ENCODE data around the gene LOC128125822.

LOC128125822 gene

DNA sequence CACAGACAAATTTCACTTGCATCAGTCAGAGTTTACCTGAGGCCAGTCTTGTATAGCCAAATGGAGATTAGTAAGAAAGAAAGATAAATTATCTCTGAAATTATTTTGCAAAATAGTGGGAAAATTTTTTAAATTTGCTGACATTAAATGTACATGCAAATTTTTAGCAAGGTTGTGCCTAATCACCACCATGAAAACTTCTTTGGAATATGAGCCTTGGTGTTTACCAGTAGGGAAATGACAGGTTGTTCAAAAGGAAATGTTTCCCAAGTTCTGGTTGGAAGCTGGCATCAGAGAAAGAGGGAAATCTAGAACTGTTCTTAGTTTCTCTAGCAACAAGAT is 34.4 kb upstream of the LOC128125822 start:
- ATAC-seq (no peak), DNase-seq (no peak)
- no peak overlapping the region for H3K27ac Mint-ChIP-seq
- H3K36me3 Mint-ChIP-seq = peaks cover 0 to 6% (median 0%) of the 10 kb centered on the region in 3 donors
- no peaks in the 10 kb centered on the region for H3K4me1 Mint-ChIP-seq
- POLR2A ChIA-PET = no interaction called here
- H3K9me3 Mint-ChIP-seq = peaks cover 0 to 13% (median 0%) of the 10 kb centered on the region in 9 donors
- peaks cover 9 to 18% (median 16%) of the 10 kb centered on the region in 5 donors for H3K27me3 Mint-ChIP-seq
- no peak overlapping the region for H3K4me3 Mint-ChIP-seq

DNA sequence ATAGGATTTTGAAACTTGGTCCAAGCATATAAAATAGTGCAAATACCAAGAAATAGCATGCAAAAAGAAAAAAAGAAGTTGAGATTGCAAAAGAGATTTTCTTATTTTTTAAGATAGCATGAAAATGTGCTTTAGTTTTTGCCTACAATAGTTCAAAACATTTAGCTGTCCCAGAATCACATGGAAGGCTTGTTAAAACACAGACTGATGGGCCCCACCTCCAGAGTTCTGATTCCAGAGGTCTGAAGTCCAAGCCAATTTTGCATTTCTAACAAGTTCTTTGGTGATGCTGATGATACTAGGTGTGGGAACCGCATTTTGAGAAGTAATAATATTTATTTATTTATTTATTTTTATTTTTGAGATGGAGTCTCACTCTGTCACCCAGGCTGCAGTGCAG is 33.7 kb upstream of the LOC128125822 start:
- Mint-ChIP-seq H3K9me3 (peaks cover 0 to 15% (median 0%) of the 10 kb centered on the region in 9 donors), H3K36me3 (peaks cover 0 to 6% (median 0%) of the 10 kb centered on the region in 3 donors), H3K4me3 (no peak overlapping the region), H3K27me3 (peaks cover 9 to 20% (median 18%) of the 10 kb centered on the region in 5 donors), H3K27ac (no peak overlapping the region), H3K4me1 (no peaks in the 10 kb centered on the region)
- DNase-seq = no peak
- ATAC-seq = no peak
- POLR2A ChIA-PET = no interaction called here

DNA sequence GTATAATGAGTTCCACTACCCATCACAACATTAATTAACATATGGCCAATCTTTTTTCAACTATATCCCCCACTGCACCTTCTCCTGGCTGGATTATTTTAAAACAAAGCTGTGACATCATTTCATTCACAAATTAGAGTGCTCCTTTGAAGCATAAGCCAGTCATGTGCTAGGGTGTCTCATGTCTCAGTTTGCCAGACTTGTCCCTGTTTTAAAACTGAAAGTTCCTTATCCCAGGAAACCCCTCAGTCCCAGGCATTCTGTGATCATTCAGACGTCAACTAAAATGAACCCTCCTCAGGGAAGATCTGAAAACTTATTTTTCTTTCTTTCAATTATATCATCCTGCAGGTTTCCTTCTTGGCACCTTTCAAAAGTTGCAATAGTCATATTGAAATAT is 29.3 kb upstream of the LOC128125822 start:
- Mint-ChIP-seq H3K36me3 (peaks cover 0 to 6% (median 0%) of the 10 kb centered on the region in 3 donors), H3K27ac (no peak overlapping the region), H3K9me3 (peaks cover 0 to 15% (median 0%) of the 10 kb centered on the region in 9 donors), H3K27me3 (peaks cover 7 to 31% (median 26%) of the 10 kb centered on the region in 5 donors), H3K4me3 (no peak overlapping the region), H3K4me1 (no peaks in the 10 kb centered on the region)
- DNase-seq (no peak), ATAC-seq (no peak)
- POLR2A ChIA-PET = no interaction called here

DNA sequence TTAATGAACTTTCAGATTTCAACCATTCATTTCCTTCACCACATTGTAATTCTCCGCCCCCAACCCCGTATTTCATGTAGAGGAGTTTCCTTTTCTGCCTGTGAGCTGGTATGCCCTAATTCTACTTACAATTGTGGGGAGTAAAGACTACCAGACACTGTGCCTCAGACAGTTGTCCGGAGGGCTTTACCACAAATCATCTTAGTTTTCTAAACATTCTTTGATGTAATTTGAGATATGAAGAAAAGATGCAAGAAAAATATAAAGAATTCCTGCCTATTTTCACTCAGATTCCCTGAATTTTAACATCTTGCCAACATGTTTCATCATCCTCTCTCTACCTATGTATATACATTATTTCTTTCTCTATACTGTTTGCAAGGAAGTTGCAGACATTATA is 28.3 kb upstream of the LOC128125822 start:
- Mint-ChIP-seq H3K27ac (no peak overlapping the region), H3K4me3 (no peak overlapping the region), H3K9me3 (peaks cover 0 to 15% (median 0%) of the 10 kb centered on the region in 9 donors), H3K36me3 (peaks cover 0 to 6% (median 0%) of the 10 kb centered on the region in 3 donors), H3K4me1 (no peaks in the 10 kb centered on the region), H3K27me3 (peaks cover 7 to 33% (median 31%) of the 10 kb centered on the region in 5 donors)
- ATAC-seq (no peak), DNase-seq (no peak)
- POLR2A ChIA-PET = no interaction called here

DNA sequence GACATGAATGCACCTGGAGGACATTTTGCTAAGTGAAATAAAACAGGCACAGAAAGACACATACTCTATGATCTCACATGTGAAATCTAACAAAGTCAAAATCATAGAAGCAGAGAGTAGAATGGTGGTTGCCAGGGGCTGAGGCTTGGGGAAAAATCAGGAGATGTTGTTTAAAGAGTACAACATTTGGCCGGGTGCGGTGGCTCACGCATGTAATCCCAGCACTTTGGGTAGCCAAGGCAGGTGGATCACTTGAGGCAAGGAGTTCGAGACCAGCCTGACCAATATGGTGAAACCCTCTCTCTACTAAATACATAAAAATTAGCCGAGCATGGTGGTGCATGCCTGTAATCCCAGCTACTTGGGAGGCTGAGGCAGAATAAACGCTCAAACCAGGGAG is 26.0 kb upstream of the LOC128125822 start:
- DNase-seq = no peak
- H3K9me3 Mint-ChIP-seq = peaks cover 0 to 15% (median 0%) of the 10 kb centered on the region in 9 donors
- peaks cover 0 to 6% (median 0%) of the 10 kb centered on the region in 3 donors for H3K36me3 Mint-ChIP-seq
- POLR2A ChIA-PET = no interaction called here
- no peak overlapping the region for H3K4me3 Mint-ChIP-seq
- peaks cover 6 to 31% (median 25%) of the 10 kb centered on the region in 5 donors for H3K27me3 Mint-ChIP-seq
- no peaks in the 10 kb centered on the region for H3K4me1 Mint-ChIP-seq
- no peak for ATAC-seq
- H3K27ac Mint-ChIP-seq = no peak overlapping the region

DNA sequence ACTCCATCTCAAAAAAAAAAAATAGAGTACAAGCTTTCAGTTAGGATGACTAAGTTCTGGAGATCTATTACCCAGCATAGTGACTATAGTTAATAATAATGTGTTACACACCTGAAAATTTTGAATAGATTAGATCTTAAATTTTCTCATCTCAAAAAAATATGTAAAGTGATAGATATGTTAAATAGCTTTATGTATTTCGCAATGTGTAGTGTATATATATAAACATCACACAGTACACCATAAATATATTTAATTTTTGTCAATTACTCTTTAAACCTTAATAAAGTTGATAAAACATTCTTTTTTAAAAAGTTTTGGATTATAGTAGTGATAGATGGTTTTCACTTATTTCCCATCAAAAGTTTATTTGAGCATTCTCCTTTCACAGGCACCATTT is 25.6 kb upstream of the LOC128125822 start:
- POLR2A ChIA-PET = no interaction called here
- H3K27me3 Mint-ChIP-seq = peaks cover 4 to 27% (median 20%) of the 10 kb centered on the region in 5 donors
- H3K9me3 Mint-ChIP-seq = peaks cover 0 to 14% (median 0%) of the 10 kb centered on the region in 9 donors
- DNase-seq = no peak
- ATAC-seq = no peak
- H3K4me3 Mint-ChIP-seq = no peak overlapping the region
- no peaks in the 10 kb centered on the region for H3K4me1 Mint-ChIP-seq
- H3K27ac Mint-ChIP-seq = no peak overlapping the region
- peaks cover 0 to 6% (median 0%) of the 10 kb centered on the region in 3 donors for H3K36me3 Mint-ChIP-seq

DNA sequence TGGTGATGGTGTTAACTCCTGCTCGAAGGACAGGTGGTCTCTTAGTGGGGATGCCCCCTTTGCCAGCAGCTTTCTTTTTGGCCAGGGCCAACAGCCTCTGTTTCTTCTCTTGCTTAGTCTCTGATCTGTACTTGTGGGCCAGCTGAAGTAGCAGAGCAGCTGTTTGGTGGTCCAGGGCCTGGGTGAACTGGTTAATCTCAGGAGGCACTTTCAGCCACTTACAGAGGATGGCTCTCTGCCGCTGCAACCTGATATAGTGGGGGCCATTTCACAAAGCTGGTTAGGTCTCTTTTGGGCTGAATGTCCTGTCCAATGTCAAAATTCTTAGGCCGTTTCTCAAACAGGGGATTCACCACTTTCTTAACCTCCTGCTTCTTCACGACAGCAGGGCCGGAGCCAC is 23.2 kb upstream of the LOC128125822 start:
- ATAC-seq (no peak), DNase-seq (no peak)
- peaks cover 3 to 24% (median 12%) of the 10 kb centered on the region in 5 donors for H3K27me3 Mint-ChIP-seq
- H3K4me1 Mint-ChIP-seq = no peaks in the 10 kb centered on the region
- no peak overlapping the region for H3K4me3 Mint-ChIP-seq
- no peak overlapping the region for H3K27ac Mint-ChIP-seq
- H3K9me3 Mint-ChIP-seq = no peaks in the 10 kb centered on the region
- POLR2A ChIA-PET = no interaction called here
- H3K36me3 Mint-ChIP-seq = no peaks in the 10 kb centered on the region

DNA sequence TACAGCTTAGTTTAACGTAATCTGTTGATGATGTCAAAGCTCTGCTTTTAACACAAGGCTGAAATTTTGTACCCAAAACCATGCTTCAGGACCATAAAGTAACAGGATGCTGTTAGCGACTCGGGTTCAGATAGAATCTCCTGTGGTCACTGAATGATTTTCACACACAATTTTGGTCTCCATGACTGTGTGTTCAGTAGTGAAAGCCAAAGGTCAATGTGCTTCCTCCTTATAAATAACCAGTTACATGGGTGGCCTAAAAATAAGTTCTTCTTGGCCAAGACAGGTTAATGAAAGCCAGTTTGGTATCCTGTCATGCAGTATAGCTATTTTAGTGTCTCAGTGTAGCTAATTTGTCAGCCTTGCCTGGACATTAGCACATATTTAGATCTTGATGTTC is 19.1 kb upstream of the LOC128125822 start:
- Mint-ChIP-seq H3K27me3 (peaks cover 2 to 27% (median 11%) of the 10 kb centered on the region in 5 donors), H3K36me3 (no peaks in the 10 kb centered on the region), H3K27ac (no peak overlapping the region), H3K9me3 (no peaks in the 10 kb centered on the region), H3K4me1 (peaks cover 0 to 1% (median 0%) of the 10 kb centered on the region in 4 donors), H3K4me3 (no peak overlapping the region)
- POLR2A ChIA-PET = no interaction called here
- DNase-seq = no peak
- ATAC-seq = no peak

DNA sequence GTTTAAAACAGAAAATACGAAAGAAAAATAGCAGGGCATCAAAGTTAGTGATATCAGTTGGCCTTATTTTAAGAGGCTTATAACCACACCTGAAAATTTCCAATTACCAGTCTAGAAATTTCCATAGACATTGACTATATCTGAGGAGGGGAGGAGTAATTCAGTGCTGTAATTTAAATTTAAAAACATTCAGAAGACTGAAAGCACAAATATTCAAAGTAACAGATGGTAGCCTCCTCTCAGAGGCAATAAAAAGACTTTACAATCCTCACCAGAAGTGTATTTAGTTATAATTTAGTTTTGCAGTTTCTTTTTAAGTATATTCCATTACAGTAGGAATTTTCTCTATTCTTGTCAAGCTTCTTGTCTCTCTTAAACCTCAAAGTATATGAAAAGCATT is 18.4 kb upstream of the LOC128125822 start:
- Mint-ChIP-seq H3K4me3 (no peak overlapping the region), H3K27me3 (peaks cover 2 to 31% (median 14%) of the 10 kb centered on the region in 5 donors), H3K9me3 (no peaks in the 10 kb centered on the region), H3K36me3 (no peaks in the 10 kb centered on the region), H3K27ac (no peak overlapping the region), H3K4me1 (peaks cover 0 to 1% (median 0%) of the 10 kb centered on the region in 4 donors)
- DNase-seq (no peak), ATAC-seq (no peak)
- POLR2A ChIA-PET = no interaction called here

DNA sequence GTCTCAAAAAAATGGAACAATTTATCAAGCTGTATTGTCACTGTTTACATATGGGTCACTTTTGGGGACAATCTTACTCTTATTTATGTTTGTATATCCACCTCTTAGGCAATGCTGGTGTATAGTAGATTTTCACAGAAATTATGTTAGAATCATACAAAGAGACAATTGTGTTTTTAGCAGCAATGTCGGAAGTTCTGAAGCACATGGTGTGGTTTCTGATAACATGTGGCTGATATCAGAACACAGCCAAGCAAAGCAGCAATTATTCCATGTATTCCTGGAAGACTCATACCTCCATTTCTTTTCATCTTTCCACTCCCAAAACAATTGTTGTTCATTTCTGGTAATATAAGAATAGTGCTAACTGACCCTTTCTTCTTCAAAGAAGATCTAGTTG is 17.5 kb upstream of the LOC128125822 start:
- POLR2A ChIA-PET = no interaction called here
- Mint-ChIP-seq H3K36me3 (no peaks in the 10 kb centered on the region), H3K27me3 (peaks cover 2 to 31% (median 15%) of the 10 kb centered on the region in 5 donors), H3K9me3 (no peaks in the 10 kb centered on the region), H3K27ac (no peak overlapping the region), H3K4me1 (peaks cover 0 to 1% (median 0%) of the 10 kb centered on the region in 4 donors), H3K4me3 (no peak overlapping the region)
- no peak for DNase-seq
- ATAC-seq = no peak

DNA sequence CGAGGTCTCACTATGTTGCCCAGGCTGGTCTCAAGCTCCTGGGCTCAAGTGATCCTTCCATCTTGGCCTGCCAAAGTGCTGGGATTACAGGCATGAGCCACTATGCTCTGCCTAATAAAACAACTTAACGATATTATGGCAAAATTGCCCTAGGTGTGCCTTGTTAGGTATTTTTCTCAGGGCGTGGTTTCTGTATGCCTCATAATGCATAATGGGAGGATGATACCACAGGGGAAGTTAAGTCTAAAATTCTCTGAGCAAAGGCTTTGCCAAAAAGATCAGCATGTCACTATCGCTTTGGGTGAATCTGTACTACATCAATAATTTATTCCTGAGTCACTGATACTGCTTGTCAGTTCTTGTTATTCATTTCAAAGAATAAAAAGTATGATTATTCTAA is 15.9 kb upstream of the LOC128125822 start:
- Mint-ChIP-seq H3K27me3 (peaks cover 4 to 31% (median 16%) of the 10 kb centered on the region in 5 donors), H3K4me1 (peaks cover 0 to 1% (median 0%) of the 10 kb centered on the region in 4 donors), H3K9me3 (no peaks in the 10 kb centered on the region), H3K4me3 (no peak overlapping the region), H3K27ac (no peak overlapping the region), H3K36me3 (no peaks in the 10 kb centered on the region)
- POLR2A ChIA-PET = no interaction called here
- ATAC-seq = no peak
- no peak for DNase-seq

DNA sequence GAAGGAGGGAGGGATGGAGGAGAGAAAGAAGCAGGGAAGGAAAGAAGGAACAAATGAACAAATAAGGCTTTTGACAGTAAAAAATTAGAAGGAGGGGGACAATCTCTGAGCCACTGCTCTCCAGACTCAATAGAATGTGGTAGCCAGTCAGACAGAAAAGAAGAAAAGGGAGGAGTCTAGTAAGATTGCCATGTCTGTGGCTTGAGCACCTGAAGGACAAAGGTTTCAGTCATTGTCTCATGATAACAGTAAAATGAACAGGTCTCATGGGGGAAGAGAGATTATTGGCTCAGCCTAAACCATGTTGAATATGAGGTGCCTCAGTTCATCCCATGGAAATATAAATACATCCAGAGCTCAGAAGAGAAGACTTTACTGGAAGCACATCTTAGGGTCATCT is 14.0 kb upstream of the LOC128125822 start:
- Mint-ChIP-seq H3K27ac (no peak overlapping the region), H3K36me3 (no peaks in the 10 kb centered on the region), H3K9me3 (no peaks in the 10 kb centered on the region), H3K4me3 (no peak overlapping the region), H3K27me3 (peaks cover 2 to 31% (median 20%) of the 10 kb centered on the region in 5 donors), H3K4me1 (peaks cover 0 to 1% (median 0%) of the 10 kb centered on the region in 4 donors)
- DNase-seq = no peak
- no peak for ATAC-seq
- POLR2A ChIA-PET = no interaction called here

DNA sequence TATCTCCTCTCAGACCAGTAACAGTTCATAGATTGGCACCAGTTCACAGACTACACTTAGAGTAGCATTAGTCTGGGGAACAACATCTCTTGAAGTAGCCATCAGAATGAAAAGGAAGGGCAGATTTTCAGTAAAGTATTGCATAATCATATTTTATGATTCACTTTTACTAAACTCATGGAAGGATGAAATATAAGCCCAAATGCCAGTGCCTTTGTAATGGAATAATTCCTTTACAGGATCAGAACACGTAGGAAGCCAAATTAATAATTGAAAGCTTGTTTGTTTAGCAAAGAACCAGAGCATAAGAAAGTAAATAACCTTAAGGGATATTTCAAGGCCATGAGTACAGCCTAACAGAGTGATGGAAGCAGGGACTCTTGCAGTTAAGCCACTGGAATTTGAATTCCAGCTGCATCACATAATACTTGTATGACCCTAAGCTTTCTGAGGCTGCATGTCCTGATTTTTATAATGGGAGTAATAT is 11.4 kb upstream of the LOC128125822 start:
- POLR2A ChIA-PET = no interaction called here

DNA sequence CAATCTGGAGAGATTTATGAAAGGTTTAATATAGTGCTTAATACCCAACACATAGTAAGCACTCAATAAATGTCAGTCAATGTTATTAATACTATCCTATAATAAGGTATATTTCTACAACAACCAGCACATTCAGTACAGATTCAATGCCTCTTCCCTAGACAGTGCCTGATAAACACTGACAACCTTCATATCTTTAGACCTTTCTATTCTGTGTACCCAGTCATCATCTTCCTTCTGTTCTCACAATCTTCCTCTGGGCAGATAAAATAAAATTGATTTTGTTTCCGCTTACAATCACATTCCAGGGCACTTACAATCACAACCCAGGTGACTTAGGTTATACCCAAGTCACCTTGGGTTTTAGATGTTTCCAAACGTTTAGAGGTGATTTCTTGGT is 11.0 kb upstream of the LOC128125822 start:
- H3K4me1 Mint-ChIP-seq = peaks cover 0 to 1% (median 0%) of the 10 kb centered on the region in 4 donors
- H3K27me3 Mint-ChIP-seq = peaks cover 2 to 26% (median 14%) of the 10 kb centered on the region in 5 donors
- H3K27ac Mint-ChIP-seq = no peak overlapping the region
- peaks cover 0 to 2% (median 0%) of the 10 kb centered on the region in 3 donors for H3K36me3 Mint-ChIP-seq
- H3K9me3 Mint-ChIP-seq = no peaks in the 10 kb centered on the region
- ATAC-seq = no peak
- H3K4me3 Mint-ChIP-seq = no peak overlapping the region
- DNase-seq = no peak
- POLR2A ChIA-PET = no interaction called here

More for the DNA sequence above, 11.4 kb upstream of the LOC128125822 start:
- Mint-ChIP-seq H3K27me3 (peaks cover 2 to 30% (median 16%) of the 10 kb centered on the region in 5 donors), H3K4me3 (no peak overlapping the region), H3K36me3 (peaks cover 0 to under 1% (median 0%) of the 10 kb centered on the region in 3 donors), H3K27ac (no peak overlapping the region), H3K9me3 (no peaks in the 10 kb centered on the region), H3K4me1 (peaks cover 0 to 1% (median 0%) of the 10 kb centered on the region in 4 donors)
- ATAC-seq (no peak), DNase-seq (no peak)
